HCT116 (cell line): ENCODE data around the gene CD160. TPM values are rescaled to one million over a fixed set of nuclear protein-coding genes. Genes with fewer than 3 reads are reported as not detected.
A peak's percentile ranks its signal among the peaks of the same experiment; 100 is the strongest.

ENCODE experiments used
- ATAC-seq: fragments of 200-7000 bp; cut with Tn5 transposase; 2 replicates; pipeline ENCODE4 v1.9.1; 2020; ENCODE audit warnings: mild to moderate bottlenecking, moderate library complexity
- BruUV-seq: library from RNA; stranded (reverse); fragments of 400-500 nt; replicated peaks from 2 replicates; lab custom pipeline; 2021; lab: Mats Ljungman, UMichigan
- CTCF ChIA-PET: fragments of 300-600 bp; sonication (Branson Sonifier 250); formaldehyde crosslinking; loops from one replicate; lab custom pipeline; 2021; ENCODE audit warnings: antibody characterized with exemption; lab: Charles Lee
- POLR2A ChIA-PET: fragments of 300-600, 350-600 bp; sonication (Branson Sonifier 250); formaldehyde crosslinking; loops from one replicate; lab custom pipeline; 2021; ENCODE audit warnings: antibody characterized with exemption; lab: Charles Lee
- RAD21 ChIA-PET, 2 experiments: fragments of 300-600 bp; sonication (Branson Sonifier 250); formaldehyde crosslinking; loops; one replicate each; lab custom pipeline; 2023; ENCODE audit warnings: low total read pairs in 2 of 2; ENCODE audit not compliant: uncharacterized antibody in 2 of 2, unreplicated experiment in 2 of 2, low non-redundant PET in 1 of 2; lab: Charles Lee
- DNase-seq: peaks from one replicate; pipeline ENCODE4 v3.0.0-alpha.2; 2010; ENCODE audit warnings: low read depth, low spot score
- H2AFZ ChIP-seq: fragments of 200-600 bp; shearing (Covaris generic), sonication (generic); 2 replicates; pipeline ENCODE4 v1.6.1; 2017; ENCODE audit warnings: low read depth, mixed run types, mixed read lengths, antibody characterized with exemption, low read length; ENCODE audit not compliant: poor library complexity, severe bottlenecking
- H3K27ac ChIP-seq: 2 replicates; pipeline ENCODE4 v1.5.1; 2012; ENCODE audit warnings: low read depth, low read length
- H3K27me3 ChIP-seq: fragments of 200-600 bp; sonication (generic); 2 replicates; pipeline ENCODE4 v1.6.1; 2016; ENCODE audit warnings: mixed run types, low read length, mixed read lengths; ENCODE audit not compliant: insufficient read depth
- H3K36me3 ChIP-seq, 2 experiments: fragments of 200-500 bp in 1 of 2; fragments of 200-600 bp in 1 of 2; sonication (Bioruptor generic) in 1 of 2; sonication (generic) in 1 of 2; 2 replicates each; pipeline versions ENCODE4 v1.5.1 to v1.6.1; 2014 to 2016; ENCODE audit warnings: low read length in 2 of 2, inconsistent platforms in 1 of 2, mixed read lengths in 1 of 2, mixed run types in 1 of 2; ENCODE audit not compliant: insufficient read depth in 2 of 2, control insufficient read depth in 1 of 2
- H3K4me1 ChIP-seq, 2 experiments: fragments of 200-600 bp in 1 of 2; sonication (generic) in 1 of 2; 2 replicates each; pipeline versions ENCODE4 v1.5.1 to v1.6.1; 2012 to 2017; ENCODE audit warnings: low read length in 2 of 2, inconsistent platforms in 1 of 2, mild to moderate bottlenecking in 1 of 2, mixed read lengths in 1 of 2, mixed run types in 1 of 2, moderate library complexity in 1 of 2; ENCODE audit not compliant: insufficient read depth in 2 of 2, control insufficient read depth in 1 of 2
- H3K4me2 ChIP-seq: fragments of 200-600 bp; sonication (generic); 2 replicates; pipeline ENCODE4 v1.6.1; 2017; ENCODE audit warnings: mixed run types, low read length, mixed read lengths
- H3K4me3 ChIP-seq, 2 experiments: fragments of 200-600 bp in 1 of 2; sonication (generic) in 1 of 2; replicated peaks in 1 of 2; 2 replicates each; pipeline ENCODE4 v1.5.1; 2011 to 2016; ENCODE audit warnings: low read length in 2 of 2, control low read depth in 1 of 2, low read depth in 1 of 2, mild to moderate bottlenecking in 1 of 2, mixed read lengths in 1 of 2, mixed run types in 1 of 2
- H3K79me2 ChIP-seq: fragments of 200-600 bp; sonication (generic); 2 replicates; pipeline ENCODE4 v1.6.1; 2017; ENCODE audit warnings: mild to moderate bottlenecking, mixed run types, low read length, moderate library complexity, mixed read lengths; ENCODE audit not compliant: insufficient read depth
- H3K9ac ChIP-seq: fragments of 200-600 bp; sonication (generic); 2 replicates; pipeline ENCODE4 v1.6.1; 2016; ENCODE audit warnings: low read length, mixed read lengths
- H3K9me2 ChIP-seq: fragments of 200-600 bp; sonication (generic), shearing (Covaris generic); 2 replicates; pipeline ENCODE4 v1.6.1; 2017; ENCODE audit warnings: mixed run types, mild to moderate bottlenecking, moderate library complexity; ENCODE audit not compliant: insufficient read depth
- H3K9me3 ChIP-seq, 2 experiments: fragments of 200-500 bp in 1 of 2; fragments of 200-600 bp in 1 of 2; sonication (Bioruptor generic) in 1 of 2; sonication (generic) in 1 of 2; 2 replicates each; pipeline ENCODE4 v1.6.1; 2014 to 2017; ENCODE audit warnings: low read length in 2 of 2, mixed read lengths in 2 of 2, inconsistent platforms in 1 of 2, low read depth in 1 of 2, mild to moderate bottlenecking in 1 of 2, mixed run types in 1 of 2, moderate library complexity in 1 of 2; ENCODE audit not compliant: control insufficient read depth in 1 of 2, insufficient read depth in 1 of 2
- H4K20me1 ChIP-seq: fragments of 200-600 bp; sonication (generic), shearing (Covaris generic); 2 replicates; pipeline ENCODE4 v1.6.1; 2017; ENCODE audit warnings: mixed run types, mild to moderate bottlenecking, moderate library complexity; ENCODE audit not compliant: insufficient read depth
- CBX3 ChIP-seq: IDR thresholded peaks from 2 replicates; pipeline ENCODE4 v1.6.1; 2012; ENCODE audit warnings: low read depth
- CEBPB ChIP-seq: IDR thresholded peaks from 2 replicates; pipeline ENCODE4 v1.6.1; 2012; ENCODE audit warnings: low read depth
- EGR1 ChIP-seq: IDR thresholded peaks from 2 replicates; pipeline ENCODE4 v1.6.1; 2012; ENCODE audit warnings: low read depth
- FOSL1 ChIP-seq: IDR thresholded peaks from 2 replicates; pipeline ENCODE4 v1.6.1; 2012; ENCODE audit warnings: low read depth
- JUND ChIP-seq: IDR thresholded peaks from 2 replicates; pipeline ENCODE4 v1.6.1; 2012
- POLR2A ChIP-seq: IDR thresholded peaks from 2 replicates; pipeline ENCODE4 v1.7.0; 2011; ENCODE audit warnings: borderline replicate concordance; ENCODE audit not compliant: insufficient read depth, insufficient read length; ENCODE audit errors: extremely low read depth
- POLR2AphosphoS5 ChIP-seq: IDR thresholded peaks from 2 replicates; pipeline ENCODE4 v1.6.1; 2011; ENCODE audit warnings: mild to moderate bottlenecking, low read depth, low read length, moderate library complexity
- SIN3A ChIP-seq: IDR thresholded peaks from 2 replicates; pipeline ENCODE4 v1.6.1; 2012; ENCODE audit warnings: low read depth
- YY1 ChIP-seq: IDR thresholded peaks from 2 replicates; pipeline ENCODE4 v1.6.1; 2011; ENCODE audit warnings: low read length, low read depth, moderate library complexity, mild to moderate bottlenecking; ENCODE audit not compliant: insufficient replicate concordance; ENCODE audit errors: extremely low read depth
- ZFX ChIP-seq: fragments of 450-650 bp; IDR thresholded peaks from 2 replicates; pipeline ENCODE4 v1.6.1; 2017
- ZNF274 ChIP-seq: fragments of 200-500 bp; sonication (Bioruptor generic); IDR thresholded peaks from 2 replicates; pipeline ENCODE4 v1.6.1; 2014; ENCODE audit warnings: mild to moderate bottlenecking, low read depth, low read length, inconsistent platforms
- intact Hi-C: fragments of 100-400 bp; cut with micrococcal nuclease; formaldehyde crosslinking; loops from 2 replicates; pipeline ENCODE4 v1.10.0; 2022
- total RNA-seq: library from RNA; stranded (reverse); gene quantifications from one replicate; pipeline ENCODE4 v1.2.1, GENCODE V29; 2021; ENCODE audit not compliant: unreplicated experiment
- TF ChIP-seq, protein P1 (sequence below): IDR thresholded peaks from 2 replicates; pipeline ENCODE4 v1.6.1; 2012
- TF ChIP-seq, protein P2 (sequence below), 3 experiments: fragments of 200-600 bp in 1 of 3; sonication (generic) in 1 of 3; IDR thresholded peaks in 2 of 3; conservative IDR thresholded peaks in 1 of 3; 2 replicates each; pipeline ENCODE4 v1.5.1; 2012 to 2017; ENCODE audit warnings: low read depth in 2 of 3, low read length in 2 of 3, antibody characterized with exemption in 1 of 3, borderline replicate concordance in 1 of 3, control low read depth in 1 of 3, mild to moderate bottlenecking in 1 of 3, mixed read lengths in 1 of 3, mixed run types in 1 of 3, moderate library complexity in 1 of 3; ENCODE audit not compliant: insufficient read depth in 1 of 3

The CD160 gene
- total RNA-seq, 1 experiment from 2014 or later = not detected

DNA sequence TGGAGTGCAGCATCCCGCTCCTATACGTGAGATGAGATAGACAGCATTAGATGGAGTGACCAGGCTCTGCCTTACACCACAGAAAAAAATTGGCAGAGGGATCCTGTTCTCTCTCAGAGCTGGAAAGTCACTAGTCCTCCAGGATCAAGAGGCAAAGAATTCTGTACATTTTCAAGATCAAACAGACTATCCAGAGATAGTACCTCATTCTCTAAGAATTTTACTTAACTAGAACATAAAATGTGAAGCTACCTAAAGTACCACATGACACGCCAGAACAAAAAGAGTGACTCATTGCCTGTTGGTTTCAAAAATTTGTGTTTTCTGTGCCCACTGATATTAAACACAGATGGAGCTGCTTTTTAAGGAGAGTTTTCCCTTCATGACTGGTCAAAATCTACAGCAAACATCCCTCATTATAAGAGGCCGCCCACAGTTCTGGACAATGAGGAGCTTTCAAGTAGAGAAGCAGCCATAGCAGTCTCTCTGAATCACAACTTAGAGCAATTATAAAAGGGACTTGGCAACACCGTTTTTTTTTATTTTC lies 32.3 kb downstream of the CD160 start:
- peaks cover 3 to 18% of the 10 kb centered on the region in 2 experiments; a peak in 3 of 4 replicates for H3K36me3 ChIP-seq
- H3K27me3 ChIP-seq = no peaks in the 10 kb centered on the region
- TF ChIP-seq JUND (no peak), YY1 (no peak), CEBPB (no peak), ZNF274 (no peak), EGR1 (no peak), FOSL1 (no peak), POLR2AphosphoS5 (no peak), POLR2A (no peak), SIN3A (no peak), CBX3 (no peak), ZFX (no peak)
- TF ChIP-seq, protein P1, sequence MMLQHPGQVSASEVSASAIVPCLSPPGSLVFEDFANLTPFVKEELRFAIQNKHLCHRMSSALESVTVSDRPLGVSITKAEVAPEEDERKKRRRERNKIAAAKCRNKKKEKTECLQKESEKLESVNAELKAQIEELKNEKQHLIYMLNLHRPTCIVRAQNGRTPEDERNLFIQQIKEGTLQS = no peak
- TF ChIP-seq, protein P2, sequence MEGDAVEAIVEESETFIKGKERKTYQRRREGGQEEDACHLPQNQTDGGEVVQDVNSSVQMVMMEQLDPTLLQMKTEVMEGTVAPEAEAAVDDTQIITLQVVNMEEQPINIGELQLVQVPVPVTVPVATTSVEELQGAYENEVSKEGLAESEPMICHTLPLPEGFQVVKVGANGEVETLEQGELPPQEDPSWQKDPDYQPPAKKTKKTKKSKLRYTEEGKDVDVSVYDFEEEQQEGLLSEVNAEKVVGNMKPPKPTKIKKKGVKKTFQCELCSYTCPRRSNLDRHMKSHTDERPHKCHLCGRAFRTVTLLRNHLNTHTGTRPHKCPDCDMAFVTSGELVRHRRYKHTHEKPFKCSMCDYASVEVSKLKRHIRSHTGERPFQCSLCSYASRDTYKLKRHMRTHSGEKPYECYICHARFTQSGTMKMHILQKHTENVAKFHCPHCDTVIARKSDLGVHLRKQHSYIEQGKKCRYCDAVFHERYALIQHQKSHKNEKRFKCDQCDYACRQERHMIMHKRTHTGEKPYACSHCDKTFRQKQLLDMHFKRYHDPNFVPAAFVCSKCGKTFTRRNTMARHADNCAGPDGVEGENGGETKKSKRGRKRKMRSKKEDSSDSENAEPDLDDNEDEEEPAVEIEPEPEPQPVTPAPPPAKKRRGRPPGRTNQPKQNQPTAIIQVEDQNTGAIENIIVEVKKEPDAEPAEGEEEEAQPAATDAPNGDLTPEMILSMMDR (IDR thresholded peaks at IDR 0.05 in 2 of 3, conservative IDR thresholded peaks at IDR 0.05 in 1 of 3; ENCODE audit: borderline replicate concordance in 1 of 3, insufficient read depth in 1 of 3, low read depth in 2 of 3, low read length in 2 of 3) = no peak
- DNase-seq (no peak), ATAC-seq (no peak)
- H3K27ac ChIP-seq = peak overlapping the region; percentile 25; the same call in 1 of the 2 replicates
- no peak overlapping the region for H3K9ac ChIP-seq
- H3K4me2 ChIP-seq = no peak overlapping the region
- RAD21 ChIA-PET = no interaction called here
- H3K9me3 ChIP-seq = no peaks in the 10 kb centered on the region
- no peak overlapping the region for H2AFZ ChIP-seq
- CTCF ChIA-PET = no interaction called here
- intact Hi-C loops = no loop called here
- no TSS peak for BruUV-seq
- H3K4me1 ChIP-seq = peaks cover 0 to 5% of the 10 kb centered on the region in 2 experiments; a peak in 2 of 4 replicates
- no peaks in the 10 kb centered on the region for H3K9me2 ChIP-seq
- H4K20me1 ChIP-seq = no peaks in the 10 kb centered on the region
- POLR2A ChIA-PET = no interaction called here
- no peak overlapping the region for H3K4me3 ChIP-seq
- no peaks in the 10 kb centered on the region for H3K79me2 ChIP-seq
